Endothelial cell of umbilical vein (primary cell): ENCODE measurements around the gene PLS1. TPM values are rescaled to one million over a fixed set of nuclear protein-coding genes. Genes with fewer than 3 reads are reported as not detected.
A peak's percentile ranks its signal among the peaks of the same experiment; 100 is the strongest.

Experiments used
- BruUV-seq: library from RNA; stranded (reverse); fragments of 400-500 nt; replicated peaks from 2 replicates; lab custom pipeline; 2021; lab: Mats Ljungman, UMichigan
- CTCF ChIA-PET: fragments of 300-600, 350-600 bp; sonication (Branson Sonifier 250); formaldehyde crosslinking; loops from one replicate; lab custom pipeline; 2021; ENCODE audit warnings: antibody characterized with exemption, inconsistent platforms; lab: Charles Lee
- POLR2A ChIA-PET: fragments of 300-600, 350-600 bp; sonication (Branson Sonifier 250); formaldehyde crosslinking; loops from one replicate; lab custom pipeline; 2021; ENCODE audit warnings: antibody characterized with exemption, inconsistent platforms; lab: Charles Lee
- DNase-seq: peaks from one replicate; pipeline ENCODE4 v3.0.0-alpha.2; 2011; ENCODE audit warnings: low read depth, low spot score
- FAIRE-seq: peaks from 2 replicates; lab custom pipeline; 2011; peaks lifted over from hg19 to GRCh38; lab: Jason Lieb, UNC
- H2AFZ ChIP-seq: 2 replicates; pipeline ENCODE4 v1.6.0; 2012; ENCODE audit warnings: low read depth, low read length, control low read depth, inconsistent platforms
- H3K27ac ChIP-seq: 2 replicates; pipeline ENCODE4 v1.5.1; 2011; ENCODE audit warnings: low read depth, mild to moderate bottlenecking, control low read depth, low read length, moderate library complexity; ENCODE audit not compliant: insufficient read depth
- H3K27me3 ChIP-seq, 2 experiments: 2 replicates each; pipeline versions ENCODE4 v1.6.0 to v1.6.1; 2011; ENCODE audit warnings: low read length in 2 of 2, mixed read lengths in 1 of 2; ENCODE audit not compliant: control insufficient read depth in 2 of 2, insufficient read depth in 2 of 2
- H3K36me3 ChIP-seq, 2 experiments: 2 replicates in 1 of 2; 3 replicates in 1 of 2; pipeline ENCODE4 v1.5.1; 2011; ENCODE audit warnings: low read length in 2 of 2, mild to moderate bottlenecking in 1 of 2, moderate library complexity in 1 of 2; ENCODE audit not compliant: control insufficient read depth in 2 of 2, insufficient read depth in 2 of 2; ENCODE audit errors: extremely low read depth in 1 of 2
- H3K4me1 ChIP-seq: 3 replicates; pipeline ENCODE4 v1.5.1; 2011; ENCODE audit warnings: mild to moderate bottlenecking, low read length; ENCODE audit not compliant: control insufficient read depth, insufficient read depth; ENCODE audit errors: extremely low read depth
- H3K4me2 ChIP-seq: 2 replicates; pipeline ENCODE4 v1.6.1; 2011; ENCODE audit warnings: low read length, control low read depth, mixed read lengths; ENCODE audit not compliant: insufficient read depth
- H3K4me3 ChIP-seq, 3 experiments: fragments of 200-600 bp in 1 of 3; sonication (generic), shearing (Covaris generic) in 1 of 3; replicated peaks in 1 of 3; 2 replicates each; pipeline ENCODE4 v1.5.1; 2011 to 2016; ENCODE audit warnings: control low read depth in 3 of 3, low read length in 3 of 3, mild to moderate bottlenecking in 2 of 3, inconsistent platforms in 1 of 3, low read depth in 1 of 3, moderate library complexity in 1 of 3; ENCODE audit not compliant: insufficient read depth in 1 of 3
- H3K79me2 ChIP-seq: 2 replicates; pipeline ENCODE4 v1.6.0; 2012; ENCODE audit warnings: low read length, inconsistent platforms; ENCODE audit not compliant: control insufficient read depth, insufficient read depth
- H3K9ac ChIP-seq: replicated peaks from 2 replicates; pipeline ENCODE3; 2011; ENCODE audit warnings: low read length, control low read depth; ENCODE audit not compliant: insufficient read depth; ENCODE audit errors: extremely low read depth
- H3K9me1 ChIP-seq: replicated peaks from 3 replicates; pipeline ENCODE4 v1.6.0; 2011; ENCODE audit warnings: mild to moderate bottlenecking, low read length; ENCODE audit not compliant: control insufficient read depth, insufficient read depth; ENCODE audit errors: extremely low read depth
- H3K9me3 ChIP-seq: replicated peaks from 2 replicates; pipeline ENCODE4 v1.5.1; 2012; ENCODE audit warnings: low read length, inconsistent platforms; ENCODE audit not compliant: control insufficient read depth, insufficient read depth
- H4K20me1 ChIP-seq: replicated peaks from 2 replicates; pipeline ENCODE3; 2011; ENCODE audit warnings: mild to moderate bottlenecking, low read length; ENCODE audit not compliant: control insufficient read depth, insufficient read depth; ENCODE audit errors: extremely low read depth
- CTCF ChIP-seq, 2 donors: IDR thresholded peaks; 1 replicate in 1 of 2; 2 replicates in 1 of 2; pipeline ENCODE4 v1.5.1; 2011; ENCODE audit warnings: low read length in 2 of 2, mild to moderate bottlenecking in 2 of 2, moderate library complexity in 2 of 2, control low read depth in 1 of 2, inconsistent platforms in 1 of 2, low read depth in 1 of 2; ENCODE audit not compliant: insufficient read depth in 1 of 2; ENCODE audit errors: extremely low read depth in 1 of 2
- EZH2 ChIP-seq: IDR thresholded peaks from 2 replicates; pipeline ENCODE4 v1.6.1; 2012; ENCODE audit warnings: borderline replicate concordance, low read depth, mild to moderate bottlenecking, moderate library complexity, low read length, inconsistent platforms; ENCODE audit not compliant: severe bottlenecking
- FOS ChIP-seq: IDR thresholded peaks from 2 replicates; pipeline ENCODE4 v1.6.1; 2011; ENCODE audit warnings: mild to moderate bottlenecking, low read length, moderate library complexity, borderline replicate concordance; ENCODE audit not compliant: insufficient read depth
- GATA2 ChIP-seq: IDR thresholded peaks from 2 replicates; pipeline ENCODE4 v1.7.0; 2011; ENCODE audit warnings: low read depth, mild to moderate bottlenecking, moderate library complexity, mixed read lengths, low read length; ENCODE audit not compliant: insufficient read length, insufficient read depth
- JUN ChIP-seq: IDR thresholded peaks from 2 replicates; pipeline ENCODE4 v1.6.1; 2011; ENCODE audit warnings: borderline replicate concordance, low read depth; ENCODE audit not compliant: insufficient read length, insufficient read depth
- MAX ChIP-seq: IDR thresholded peaks from 2 replicates; pipeline ENCODE4 v1.6.1; 2011; ENCODE audit not compliant: insufficient read depth, insufficient read length
- MYC ChIP-seq: IDR thresholded peaks from one replicate; pipeline ENCODE4 v1.6.1; 2011; ENCODE audit warnings: mild to moderate bottlenecking, low read depth, low read length
- POLR2A ChIP-seq: IDR thresholded peaks from 2 replicates; pipeline ENCODE4 v1.6.1; 2012; ENCODE audit warnings: low read depth, mild to moderate bottlenecking, control low read depth, low read length
- POLR2AphosphoS5 ChIP-seq: IDR thresholded peaks from 2 replicates; pipeline ENCODE4 v1.6.1; 2012; ENCODE audit warnings: low read depth, mild to moderate bottlenecking, control low read depth, low read length, moderate library complexity; ENCODE audit not compliant: insufficient read depth
- dilution Hi-C: fragments of 300-500 bp; cut with MboI; formaldehyde crosslinking; loops from one replicate; pipeline ENCODE4 v1.15.0; 2019; ENCODE audit warnings: low sequenced_read_pairs; ENCODE audit not compliant: extremely low pct_ligation_motif_present
- intact Hi-C: fragments of 100-400 bp; cut with micrococcal nuclease; formaldehyde crosslinking; loops from one replicate; pipeline ENCODE4 v1.10.0; 2022
- polyA plus RNA-seq, 4 experiments: library from polyadenylated mRNA; depleted of rRNA in 3 of 4; stranded (reverse) in 3 of 4; unstranded in 1 of 4; fragments of >200 nt; gene quantifications; 2 replicates each; pipeline versions ENCODE4 v1.2.1 to v1.2.3, GENCODE V29; 2011 to 2012; ENCODE audit warnings: missing spikeins in 1 of 4
- total RNA-seq: library from RNA; stranded (reverse); gene quantifications from 2 replicates; pipeline ENCODE4 v1.2.3, GENCODE V29; 2021

The PLS1 gene
- total and polyA plus RNA-seq, 2 donors (not counting 3 experiments of a cell fraction or from before 2014, with no cell fraction given), result 0.59 to 1.3 TPM

- TF ChIP-seq FOS (no peak), CTCF (IDR thresholded peaks at IDR 0.05; ENCODE audit: extremely low read depth in 1 of 2, insufficient read depth in 1 of 2, low read depth in 1 of 2, low read length in 2 of 2) (no peak), GATA2 (no peak)
- intact Hi-C loops, result loop anchor here (1.0 to 5.0 kb wide), 5 partner anchors 18 to 405 kb away; partner anchors contain the start of genes ATR, TRPC1, U2SURP and XRN1
- Histone ChIP-seq H3K4me2 (peak overlapping the region; percentile 79), H3K79me2 (no peaks in the 10 kb centered on the region), H3K9me1 (no peaks in the 10 kb centered on the region), H3K9me3 (no peaks in the 10 kb centered on the region), H3K27me3 (no peaks in the 10 kb centered on the region), H4K20me1 (no peaks in the 10 kb centered on the region), H3K4me3 (peak overlapping the region; percentile 11 to 72 (median 69)), H3K9ac (no peak overlapping the region), H3K27ac (no peak overlapping the region), H3K36me3 (no peaks in the 10 kb centered on the region), H3K4me1 (peaks cover 11% of the 10 kb centered on the region), H2AFZ (peak overlapping the region; percentile 88)
- CTCF ChIA-PET, result interaction anchor here (1.1 to 2.7 kb wide), 2 partner anchors 10 to 471 kb away, joined by 3 to 12 read pairs; no protein-coding TSS in a partner anchor
- DNase-seq (no peak), FAIRE-seq (no peak)
- dilution Hi-C loops, result no loop called here
- POLR2A ChIA-PET, result no interaction called here
- no TSS peak for BruUV-seq
These were observed 514 bp downstream of the PLS1 start for GRCh38 chr3:142596726-142597088.

GRCh38 chr3:142597906-142598305 lies 1.7 kb downstream of the PLS1 start:
- Histone ChIP-seq H3K4me2 (no peak overlapping the region), H3K36me3 (no peaks in the 10 kb centered on the region), H3K4me1 (peaks cover 11% of the 10 kb centered on the region), H3K27ac (no peak overlapping the region), H3K9me3 (no peaks in the 10 kb centered on the region), H3K79me2 (no peaks in the 10 kb centered on the region), H3K9ac (no peak overlapping the region), H4K20me1 (no peaks in the 10 kb centered on the region), H3K9me1 (no peaks in the 10 kb centered on the region), H3K27me3 (no peaks in the 10 kb centered on the region), H3K4me3 (no peak overlapping the region), H2AFZ (no peak overlapping the region)
- dilution Hi-C loops (no loop called here), intact Hi-C loops (loop anchor here (2.0 to 5.0 kb wide), 3 partner anchors 21 to 151 kb away; partner anchors contain the start of genes TRPC1 and XRN1)
- DNase-seq, result no peak
- BruUV-seq, result no TSS peak
- CTCF ChIA-PET, result interaction anchor here (1.1 to 2.7 kb wide), 2 partner anchors 11 to 472 kb away, joined by 3 to 12 read pairs; no protein-coding TSS in a partner anchor
- no peak for FAIRE-seq
- POLR2A ChIA-PET, result no interaction called here
- TF ChIP-seq FOS (no peak), MYC (no peak), CTCF (IDR thresholded peaks at IDR 0.05; ENCODE audit: extremely low read depth in 1 of 2, insufficient read depth in 1 of 2, low read depth in 1 of 2, low read length in 2 of 2) (no peak), POLR2A (no peak), EZH2 (no peak), POLR2AphosphoS5 (no peak), GATA2 (no peak), JUN (no peak), MAX (no peak)
